ENCODE data around the gene PANK1.

PANK1 gene

GRCh38 chr10:89582022-89582421 lies 63.0 kb downstream of the PANK1 start:
- H3K27ac ChIP-seq (ENCODE audit: extremely low read depth, low read depth, low read length): no peak overlapping the region
- H3K9me3 ChIP-seq (ENCODE audit: control insufficient read depth, insufficient read depth, low read depth, low read length): no peaks in the 10 kb centered on the region
- H3K4me1 ChIP-seq (ENCODE audit: control insufficient read depth, insufficient read depth, low read length): no peaks in the 10 kb centered on the region
- ChIA-PET CTCF (interaction anchor here (0.6 kb wide), 2 partner anchors 9 to 42 kb away, joined by 3 to 5 read pairs; no protein-coding TSS in a partner anchor), POLR2A (interaction anchor here (0.7 kb wide), 1 partner anchor 61 kb away, joined by 3 read pairs; no protein-coding TSS in a partner anchor)
- TF ChIP-seq ZNF488 (tag by site-specific recombination; IDR thresholded peaks at IDR 0.05) (no peak), PRDM1 (tag by site-specific recombination; IDR thresholded peaks at IDR 0.05) (no peak)
- H3K4me3 ChIP-seq (ENCODE audit: low read depth, low read length): no peak overlapping the region
- peaks cover 0 to 15% of the 10 kb centered on the region in 2 experiments; a peak in 1 of 3 replicates for H3K36me3 ChIP-seq (ENCODE audit: control insufficient read depth in 2 of 2, insufficient read depth in 1 of 2, low read length in 2 of 2)

DNA sequence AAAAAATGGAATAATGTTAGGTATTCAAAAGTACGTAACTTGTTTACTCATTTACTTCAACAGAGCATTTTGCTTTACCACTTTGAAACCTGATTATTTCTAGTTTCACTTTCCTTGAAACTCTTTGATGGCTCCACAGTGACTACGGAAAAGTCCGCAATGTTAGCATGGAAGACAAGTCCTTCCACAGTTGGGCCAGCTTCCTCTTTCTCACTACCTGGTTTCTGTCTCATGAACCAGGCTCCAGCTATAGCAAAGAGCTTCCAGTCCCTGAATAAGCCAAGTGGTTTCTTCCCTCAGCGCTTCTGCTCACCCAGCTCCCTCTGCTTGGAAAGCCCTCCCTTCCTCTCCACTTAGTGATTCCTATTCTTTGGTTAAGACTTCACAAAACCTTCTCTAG lies 64.8 kb downstream of the PANK1 start:
- no peaks in the 10 kb centered on the region for H3K9me3 ChIP-seq (ENCODE audit: control insufficient read depth, insufficient read depth, low read depth, low read length)
- ChIA-PET CTCF (interaction anchor here (1.4 kb wide), 1 partner anchor 18 kb away, joined by 5 read pairs; no protein-coding TSS in a partner anchor), POLR2A (no interaction called here)
- H3K4me1 ChIP-seq (ENCODE audit: control insufficient read depth, insufficient read depth, low read length): no peaks in the 10 kb centered on the region
- no peak overlapping the region for H3K4me3 ChIP-seq (ENCODE audit: low read depth, low read length)
- H3K27ac ChIP-seq (ENCODE audit: extremely low read depth, low read depth, low read length): no peak overlapping the region
- H3K36me3 ChIP-seq (ENCODE audit: control insufficient read depth in 2 of 2, insufficient read depth in 1 of 2, low read length in 2 of 2): peaks cover 0 to 6% of the 10 kb centered on the region in 2 experiments; a peak in 1 of 3 replicates
- no peak for TF ChIP-seq ZNF707 (tag by site-specific recombination; IDR thresholded peaks at IDR 0.05)
- TF ChIP-seq ZBTB1 (tag by site-specific recombination; IDR thresholded peaks at IDR 0.05): no peak
- TF ChIP-seq ZNF449 (tag by site-specific recombination; IDR thresholded peaks at IDR 0.05): no peak
- TF ChIP-seq ZBTB26 (tag by site-specific recombination; optimal IDR thresholded peaks at IDR 0.05): no peak

GRCh38 chr10:89576696-89577095 lies 68.3 kb downstream of the PANK1 start:
- H3K4me1 ChIP-seq (ENCODE audit: control insufficient read depth, insufficient read depth, low read length): no peaks in the 10 kb centered on the region
- POLR2A ChIA-PET: no interaction called here
- H3K9me3 ChIP-seq (ENCODE audit: control insufficient read depth, insufficient read depth, low read depth, low read length): no peaks in the 10 kb centered on the region
- H3K27ac ChIP-seq (ENCODE audit: extremely low read depth, low read depth, low read length): no peak overlapping the region
- no peaks in the 10 kb centered on the region for H3K36me3 ChIP-seq (ENCODE audit: control insufficient read depth in 2 of 2, insufficient read depth in 1 of 2, low read length in 2 of 2)
- CTCF ChIA-PET: no interaction called here
- H3K4me3 ChIP-seq (ENCODE audit: low read depth, low read length): no peak overlapping the region
- TF ChIP-seq ZNF791 (tag by site-specific recombination; IDR thresholded peaks at IDR 0.05): no peak
- no peak for TF ChIP-seq ZNF2 (tag by site-specific recombination; IDR thresholded peaks at IDR 0.05)
- no peak for TF ChIP-seq ZNF645 (tag by site-specific recombination; IDR thresholded peaks at IDR 0.05)
- TF ChIP-seq ZNF549 (tag by site-specific recombination; IDR thresholded peaks at IDR 0.05): no peak
- TF ChIP-seq ZNF335 (tag by site-specific recombination; conservative IDR thresholded peaks at IDR 0.05): no peak
- TF ChIP-seq ZNF654 (tag by site-specific recombination; IDR thresholded peaks at IDR 0.05; ENCODE audit: low read depth): no peak
- no peak for TF ChIP-seq ZNF132 (tag by site-specific recombination; IDR thresholded peaks at IDR 0.05; ENCODE audit: borderline replicate concordance)
- TF ChIP-seq ZNF174 (tag by site-specific recombination; IDR thresholded peaks at IDR 0.05): no peak
- TF ChIP-seq ZBTB17 (tag by site-specific recombination; IDR thresholded peaks at IDR 0.05): no peak
- no peak for TF ChIP-seq TCF7L2 (IDR thresholded peaks at IDR 0.05; ENCODE audit: borderline replicate concordance, low read depth, low read length)
- TF ChIP-seq ZBTB20 (tag by site-specific recombination; IDR thresholded peaks at IDR 0.05): no peak
- TF ChIP-seq, protein P1, sequence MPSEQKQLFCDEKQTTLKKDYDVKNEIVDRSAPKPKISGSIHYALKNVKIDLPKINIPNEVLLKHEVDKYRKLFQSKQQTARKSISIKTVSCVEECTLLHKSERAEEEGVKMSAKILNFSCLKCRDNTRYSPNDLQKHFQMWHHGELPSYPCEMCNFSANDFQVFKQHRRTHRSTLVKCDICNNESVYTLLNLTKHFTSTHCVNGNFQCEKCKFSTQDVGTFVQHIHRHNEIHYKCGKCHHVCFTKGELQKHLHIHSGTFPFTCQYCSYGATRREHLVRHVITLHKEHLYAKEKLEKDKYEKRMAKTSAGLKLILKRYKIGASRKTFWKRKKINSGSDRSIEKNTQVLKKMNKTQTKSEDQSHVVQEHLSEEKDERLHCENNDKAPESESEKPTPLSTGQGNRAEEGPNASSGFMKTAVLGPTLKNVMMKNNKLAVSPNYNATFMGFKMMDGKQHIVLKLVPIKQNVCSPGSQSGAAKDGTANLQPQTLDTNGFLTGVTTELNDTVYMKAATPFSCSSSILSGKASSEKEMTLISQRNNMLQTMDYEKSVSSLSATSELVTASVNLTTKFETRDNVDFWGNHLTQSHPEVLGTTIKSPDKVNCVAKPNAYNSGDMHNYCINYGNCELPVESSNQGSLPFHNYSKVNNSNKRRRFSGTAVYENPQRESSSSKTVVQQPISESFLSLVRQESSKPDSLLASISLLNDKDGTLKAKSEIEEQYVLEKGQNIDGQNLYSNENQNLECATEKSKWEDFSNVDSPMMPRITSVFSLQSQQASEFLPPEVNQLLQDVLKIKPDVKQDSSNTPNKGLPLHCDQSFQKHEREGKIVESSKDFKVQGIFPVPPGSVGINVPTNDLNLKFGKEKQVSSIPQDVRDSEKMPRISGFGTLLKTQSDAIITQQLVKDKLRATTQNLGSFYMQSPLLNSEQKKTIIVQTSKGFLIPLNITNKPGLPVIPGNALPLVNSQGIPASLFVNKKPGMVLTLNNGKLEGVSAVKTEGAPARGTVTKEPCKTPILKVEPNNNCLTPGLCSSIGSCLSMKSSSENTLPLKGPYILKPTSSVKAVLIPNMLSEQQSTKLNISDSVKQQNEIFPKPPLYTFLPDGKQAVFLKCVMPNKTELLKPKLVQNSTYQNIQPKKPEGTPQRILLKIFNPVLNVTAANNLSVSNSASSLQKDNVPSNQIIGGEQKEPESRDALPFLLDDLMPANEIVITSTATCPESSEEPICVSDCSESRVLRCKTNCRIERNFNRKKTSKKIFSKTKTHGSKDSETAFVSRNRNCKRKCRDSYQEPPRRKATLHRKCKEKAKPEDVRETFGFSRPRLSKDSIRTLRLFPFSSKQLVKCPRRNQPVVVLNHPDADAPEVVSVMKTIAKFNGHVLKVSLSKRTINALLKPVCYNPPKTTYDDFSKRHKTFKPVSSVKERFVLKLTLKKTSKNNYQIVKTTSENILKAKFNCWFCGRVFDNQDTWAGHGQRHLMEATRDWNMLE (tag by site-specific recombination; conservative IDR thresholded peaks at IDR 0.05; ENCODE audit: low read depth): no peak
- no peak for TF ChIP-seq RBAK (tag by site-specific recombination; IDR thresholded peaks at IDR 0.05)
- no peak for TF ChIP-seq ZNF664 (tag by site-specific recombination; IDR thresholded peaks at IDR 0.05)
- TF ChIP-seq BCL11B (tag by site-specific recombination; IDR thresholded peaks at IDR 0.05; ENCODE audit: low read depth): no peak

All from HEK293 (cell line).